DMS79 treated with DMSO at 0.1 percent for 48 hours (cell line): ENCODE data around the gene SPATA31A5.
"Not testable (repeated sequence)": the region's sequence is repeated elsewhere in the genome, so short reads cannot be mapped to it uniquely, and the experiment has no call there.

Experiments
- DNase-seq: peaks from one replicate; lab custom pipeline; 2025; lab: John Stamatoyannopoulos, UW

The SPATA31A5 gene

DNA sequence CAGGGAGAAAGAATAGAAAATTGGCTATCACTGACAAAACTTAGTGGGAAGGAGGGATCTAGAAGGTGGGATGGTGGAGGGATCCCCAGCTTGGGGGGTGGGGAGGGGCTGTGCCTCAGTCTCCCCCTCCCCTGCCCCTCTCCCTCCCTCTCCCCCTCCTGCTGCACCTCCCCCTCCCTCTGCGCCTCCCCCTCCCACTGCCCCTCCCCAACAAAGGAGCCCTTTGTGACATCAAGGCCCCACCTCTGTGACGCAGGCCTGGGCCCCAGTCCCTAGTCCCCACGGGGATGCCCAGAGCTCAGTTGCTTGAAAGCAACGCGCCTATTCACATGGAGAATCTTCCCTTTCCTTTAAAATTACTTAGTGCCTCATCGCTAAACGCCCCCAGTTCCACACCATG, at the start of gene SPATA31A5:
Gene SPATA31A5 (plus strand): TSS at position 301 of the 400 bp plus-strand sequence. CDS start 29 bp downstream, at position 330.
- not testable (repeated sequence) for DNase-seq

- not testable (repeated sequence) for DNase-seq
Observed at GRCh38 chr9:60962990-60963350, 48.8 kb downstream of the SPATA31A5 start.

DNA sequence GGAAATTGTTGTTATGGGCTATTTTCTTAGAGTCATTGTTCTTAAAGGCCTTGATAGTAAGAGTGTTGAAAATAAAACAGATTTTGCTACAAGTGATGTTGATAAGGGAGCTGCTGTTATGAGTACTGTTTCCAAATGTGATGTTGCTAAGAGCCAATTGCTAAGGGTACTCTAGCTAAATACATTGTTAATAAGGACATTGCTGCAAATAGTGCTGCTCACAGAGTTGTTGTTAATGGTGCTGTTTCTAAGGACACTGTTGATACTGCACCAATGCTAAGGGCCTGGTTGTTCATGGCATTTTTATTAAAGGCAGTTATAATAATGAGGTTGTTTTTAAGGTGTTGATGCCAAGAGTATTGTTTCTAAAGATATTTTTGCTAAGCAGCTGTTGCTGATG, 52.2 kb downstream of the SPATA31A5 start:
- DNase-seq: not testable (repeated sequence)
